ENCODE data around the gene PNKD.

Gene PNKD

GRCh38 chr2:218269900-218270720 lies at the start of gene PNKD, which contains the start of gene AAMP:
TSS of gene PNKD (plus strand) at chr2:218270519. CDS start at chr2:218270536, 17 bp downstream.
TSS of gene AAMP (minus strand) at chr2:218270137. CDS start at chr2:218270086, 51 bp downstream.
- DNase-seq (ENCODE audit: low spot score) = peak; percentile 100

GRCh38 chr2:218221000-218221399 lies 49.3 kb upstream of the PNKD start:
- no peak for DNase-seq (ENCODE audit: low spot score)

DNA sequence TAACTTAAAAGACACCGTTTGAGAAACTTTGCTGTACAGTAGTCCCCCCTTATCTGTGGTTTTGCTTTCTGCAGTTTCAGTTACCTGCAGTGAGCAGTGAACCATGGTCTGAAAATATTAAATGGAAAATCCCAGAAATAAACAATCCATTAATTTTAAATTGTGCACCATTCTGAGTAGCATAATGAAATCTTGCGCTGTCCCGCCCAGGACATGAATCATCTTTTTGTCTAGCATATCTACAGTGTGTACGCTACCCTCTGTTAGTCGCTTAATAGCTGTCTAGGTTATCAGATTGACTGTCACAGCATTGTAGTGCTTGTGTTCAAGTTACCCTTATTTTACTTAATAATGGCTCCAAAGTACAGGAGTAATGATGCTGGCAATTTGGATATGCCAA lies 47.3 kb upstream of the PNKD start:
- peak; percentile 20 for DNase-seq (ENCODE audit: low spot score)

- no peak for DNase-seq (ENCODE audit: low spot score)
Measured at GRCh38 chr2:218224186-218224585, 46.1 kb upstream of the PNKD start.

DNA sequence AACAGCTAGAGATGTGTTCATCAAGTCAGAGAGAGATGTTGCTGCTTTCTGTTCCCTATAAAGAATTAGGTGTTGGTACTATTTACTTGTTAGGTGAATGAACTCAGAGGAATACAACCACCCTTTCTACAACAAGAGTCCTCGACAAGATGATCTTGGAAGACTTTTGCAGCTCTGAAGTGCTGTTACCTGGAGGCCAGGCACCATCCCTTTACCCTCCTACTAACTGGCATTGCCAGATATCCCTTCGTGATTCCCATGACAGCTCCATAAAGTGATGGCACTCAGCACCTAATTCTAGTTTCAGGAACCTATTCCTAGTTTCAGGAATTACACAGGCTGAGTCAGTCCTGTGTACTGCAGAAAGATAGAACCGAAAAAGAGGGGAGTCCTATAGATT lies 43.4 kb upstream of the PNKD start:
- no peak for DNase-seq (ENCODE audit: low spot score)

GRCh38 chr2:218228366-218229090 lies 41.8 kb upstream of the PNKD start:
- DNase-seq (ENCODE audit: low spot score) = no peak

DNA sequence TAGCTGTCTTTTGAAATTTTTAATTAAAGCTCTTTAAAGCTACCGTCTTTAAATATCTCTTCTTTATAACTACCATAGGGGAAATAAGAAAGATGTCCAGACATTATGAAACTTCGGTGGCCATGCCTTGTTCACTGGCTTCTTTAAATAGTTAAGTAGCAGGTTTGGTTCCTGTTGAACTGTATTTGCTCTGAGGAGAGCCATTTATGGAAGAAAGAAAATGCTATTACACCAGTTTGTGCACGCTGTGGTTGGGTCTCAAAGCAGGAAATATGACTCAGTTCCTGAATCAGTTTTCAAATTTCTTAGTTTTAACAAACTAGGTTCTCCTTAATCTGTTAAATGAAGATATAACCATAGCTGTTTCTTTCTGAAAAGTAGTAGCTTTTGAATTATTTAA lies 41.1 kb upstream of the PNKD start:
- DNase-seq (ENCODE audit: low spot score) = peak; percentile 66

GRCh38 chr2:218229851-218230250 lies 40.5 kb upstream of the PNKD start:
- DNase-seq (ENCODE audit: low spot score) = no peak

DNA sequence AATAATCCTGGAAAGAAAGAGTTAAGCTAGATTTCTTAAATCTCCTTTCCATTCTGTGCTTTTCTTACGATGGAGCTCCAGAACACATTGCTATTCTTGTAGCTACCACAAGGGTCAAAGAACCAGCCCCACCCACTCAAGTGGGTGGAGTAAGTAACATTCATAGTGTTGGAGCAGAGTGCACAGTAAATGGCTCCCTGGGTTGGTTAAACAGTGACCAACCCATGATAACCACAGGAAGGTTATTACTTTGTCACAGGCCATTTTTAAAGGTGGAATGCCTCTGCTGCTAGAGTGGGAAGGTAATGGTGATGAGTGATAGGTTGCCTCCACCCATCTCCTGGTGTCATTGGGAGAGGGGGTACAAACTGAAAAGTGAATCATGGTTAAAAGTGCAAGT lies 39.4 kb upstream of the PNKD start:
- no peak for DNase-seq (ENCODE audit: low spot score)

DNA sequence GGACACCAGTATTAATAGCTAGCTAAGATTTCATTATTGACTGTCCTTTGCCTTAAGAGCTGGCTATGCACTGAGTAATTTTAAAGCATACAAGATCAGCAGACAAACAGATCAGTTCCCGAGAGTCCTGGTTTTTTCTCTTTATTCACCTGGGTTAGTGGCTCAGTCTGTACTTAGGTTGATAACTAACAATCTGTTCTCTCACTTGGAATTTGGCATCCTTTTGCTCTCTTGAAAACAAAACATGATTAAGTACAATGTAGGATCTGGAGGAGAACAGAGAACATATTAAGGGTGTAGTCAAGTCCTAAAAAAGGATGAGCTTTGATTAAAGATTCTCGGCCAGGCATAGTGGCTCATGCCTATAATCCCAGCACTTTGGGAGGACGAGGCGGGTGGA lies 36.8 kb upstream of the PNKD start:
- DNase-seq (ENCODE audit: low spot score) = no peak

DNA sequence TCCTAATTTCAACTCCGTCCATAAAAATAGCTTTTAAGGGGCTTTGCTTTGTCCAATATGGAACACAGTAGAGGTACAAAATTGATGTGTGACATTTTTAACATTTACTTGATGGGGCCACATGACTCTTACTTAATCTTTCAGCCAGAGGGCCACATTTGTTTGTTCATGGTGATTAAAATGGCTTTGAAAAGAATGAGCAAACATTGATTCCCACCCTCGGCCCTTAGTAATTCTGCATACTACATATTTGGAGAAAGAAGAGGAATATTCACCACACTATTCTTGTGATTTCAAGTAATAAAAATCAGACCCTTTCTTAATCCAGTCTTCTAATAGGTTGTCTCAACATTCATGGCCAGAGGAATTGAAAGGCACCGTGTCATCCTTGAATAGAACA lies 35.8 kb upstream of the PNKD start:
- no peak for DNase-seq (ENCODE audit: low spot score)

DNA sequence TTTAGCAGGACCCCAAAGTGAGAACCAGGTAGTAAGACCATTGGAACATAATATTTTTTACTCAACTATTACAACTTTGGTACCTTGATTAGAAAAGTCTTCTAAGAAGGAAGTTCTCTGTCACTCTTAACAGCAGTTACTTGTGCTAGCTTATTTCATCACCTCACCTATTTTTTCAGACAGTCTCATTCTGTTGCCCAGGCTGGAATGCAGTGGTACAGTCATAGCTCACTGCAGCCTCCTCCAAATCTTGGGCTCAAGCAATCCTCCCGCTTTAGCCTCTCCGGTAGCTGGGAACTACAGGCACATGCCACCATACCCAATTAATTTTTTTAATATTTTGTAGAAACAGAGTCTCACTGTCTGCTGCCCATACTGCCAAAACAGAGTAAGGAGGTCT lies 35.3 kb upstream of the PNKD start:
- no peak for DNase-seq (ENCODE audit: low spot score)

DNA sequence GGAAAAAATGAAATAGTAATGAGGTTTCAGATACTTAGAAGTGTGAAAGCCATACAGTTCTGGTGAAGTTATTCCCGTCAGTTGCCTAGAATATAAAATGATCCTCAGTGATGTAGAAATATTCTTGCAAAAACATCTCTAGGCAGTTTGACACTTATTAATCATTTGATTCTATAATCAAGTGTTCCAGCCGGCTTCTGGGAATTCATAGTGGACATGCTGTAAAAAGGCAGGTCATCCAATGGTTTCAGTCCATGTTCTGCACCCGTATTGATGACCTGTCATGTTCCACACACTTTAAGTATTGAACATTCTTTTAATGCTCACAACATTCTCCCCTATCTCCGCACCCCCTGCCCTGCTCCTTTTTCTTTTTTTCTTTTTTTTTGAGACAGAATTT lies 33.5 kb upstream of the PNKD start:
- DNase-seq (ENCODE audit: low spot score) = no peak

- no peak for DNase-seq (ENCODE audit: low spot score)
Measured at GRCh38 chr2:218238887-218239286, 31.4 kb upstream of the PNKD start.

DNA sequence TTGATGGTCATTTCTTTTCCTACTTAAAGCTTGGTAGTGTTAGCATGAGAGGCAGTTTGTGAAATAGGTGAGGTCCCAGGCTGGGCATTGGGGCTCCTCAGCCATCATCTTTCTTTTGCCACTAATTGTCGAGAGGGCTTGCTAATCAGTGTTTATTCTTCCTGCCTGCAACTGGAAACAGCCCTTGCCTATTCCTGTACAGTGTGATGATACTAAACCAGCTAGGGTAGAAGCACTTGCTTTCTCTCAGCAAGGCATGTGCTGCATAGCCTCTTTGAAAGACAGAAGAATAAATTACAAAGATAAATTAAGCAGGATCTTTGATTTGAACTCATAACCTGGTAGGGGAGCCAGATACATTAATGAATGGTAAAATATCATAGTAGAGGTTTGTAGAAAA lies 26.1 kb upstream of the PNKD start:
- DNase-seq (ENCODE audit: low spot score) = no peak

GRCh38 chr2:218244665-218245064 lies 25.7 kb upstream of the PNKD start:
- DNase-seq (ENCODE audit: low spot score) = no peak

GRCh38 chr2:218245214-218245613 lies 25.1 kb upstream of the PNKD start:
- no peak for DNase-seq (ENCODE audit: low spot score)

DNA sequence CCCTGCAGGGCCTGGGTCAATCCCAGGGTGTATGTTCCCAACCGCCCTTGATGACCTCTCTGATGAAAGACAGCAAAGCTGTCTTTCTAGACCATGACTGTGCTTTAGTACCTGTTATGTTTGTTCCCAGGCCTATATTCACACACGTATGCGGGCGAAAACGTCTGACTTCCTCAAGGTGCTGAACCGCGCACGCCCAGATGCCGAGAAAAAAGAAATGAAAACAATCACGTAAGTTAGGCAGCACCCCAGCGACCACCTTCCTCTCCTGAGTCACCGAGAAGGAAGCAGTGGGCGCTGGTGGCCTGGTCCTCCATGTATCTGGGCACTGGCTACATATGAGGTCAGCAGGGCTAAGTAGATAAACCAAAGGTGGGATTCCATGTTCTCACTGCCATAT lies 20.6 kb upstream of the PNKD start:
- no peak for DNase-seq (ENCODE audit: low spot score)

DNA sequence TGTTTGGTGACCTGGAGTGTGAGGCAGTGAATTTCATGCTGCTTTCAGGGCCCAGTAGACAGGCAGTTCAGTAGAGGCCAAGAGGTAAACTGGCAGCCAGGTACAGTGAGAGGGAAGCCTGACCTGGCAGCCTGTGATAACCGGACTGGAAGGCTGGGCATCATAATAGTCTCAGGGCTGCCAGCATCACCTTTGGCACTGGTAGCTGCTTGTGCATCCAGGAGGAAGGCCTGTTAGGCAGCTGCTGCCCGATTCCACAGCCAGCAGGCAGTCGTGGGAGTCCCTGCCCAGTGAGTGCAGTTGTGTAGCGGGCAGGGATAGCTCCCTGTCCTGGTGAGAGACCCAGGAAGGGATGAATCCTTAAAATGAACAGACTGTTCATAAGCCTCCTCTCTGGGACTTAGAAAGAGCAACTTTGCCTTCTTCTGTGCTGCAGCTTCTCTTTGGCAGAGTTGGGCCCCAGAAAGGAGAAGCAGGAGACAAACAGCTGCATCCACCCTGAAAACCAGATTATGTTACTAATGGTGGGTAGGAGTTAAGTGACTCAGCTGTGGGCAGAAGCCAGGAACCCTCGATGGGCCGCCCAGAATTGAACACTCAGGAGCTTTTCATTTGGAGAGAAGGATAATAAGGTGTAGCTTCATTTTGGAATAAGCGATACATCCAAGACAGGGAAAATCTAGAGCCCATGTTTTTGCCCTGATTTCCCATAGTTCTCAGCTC lies 17.6 kb upstream of the PNKD start:
- DNase-seq (ENCODE audit: low spot score) = no peak

DNA sequence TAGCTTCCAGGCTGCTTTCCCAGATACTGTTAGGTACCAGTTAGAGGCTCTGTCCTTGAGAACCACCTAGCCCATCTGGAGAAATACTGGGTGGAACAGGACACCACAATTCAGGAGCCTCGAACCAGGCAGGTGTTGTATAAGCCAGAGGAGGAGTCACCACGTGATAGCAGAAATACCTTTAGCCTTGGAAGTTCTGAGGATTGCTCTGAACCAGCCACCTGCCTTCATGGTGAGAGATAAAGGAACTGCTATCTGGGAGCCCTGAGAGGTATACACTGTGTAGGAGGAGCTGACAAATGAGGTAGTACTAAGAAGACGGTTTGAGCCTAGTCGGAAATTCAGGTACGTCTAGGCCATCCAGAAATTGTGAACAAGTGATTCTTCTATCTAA lies 17.1 kb upstream of the PNKD start:
- DNase-seq (ENCODE audit: low spot score) = no peak

DNA sequence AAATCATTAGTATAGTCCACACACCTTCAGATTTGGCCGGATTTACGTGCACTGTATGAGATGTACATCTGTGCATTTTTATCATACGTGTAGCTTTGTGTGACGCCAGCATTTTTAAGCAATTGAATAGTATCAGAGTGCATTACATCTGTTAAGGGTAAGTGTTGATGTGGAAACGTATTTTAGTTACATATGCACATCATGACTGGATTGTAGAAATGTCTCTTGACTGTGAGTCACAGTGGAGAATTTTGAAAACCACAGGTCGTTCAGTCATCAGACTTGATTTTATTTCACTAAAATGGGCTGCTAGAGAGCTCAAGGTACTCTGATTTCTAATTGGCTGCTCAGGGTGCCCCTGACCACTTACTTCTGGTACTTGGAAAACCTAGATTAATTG lies 14.9 kb upstream of the PNKD start:
- no peak for DNase-seq (ENCODE audit: low spot score)

DNA sequence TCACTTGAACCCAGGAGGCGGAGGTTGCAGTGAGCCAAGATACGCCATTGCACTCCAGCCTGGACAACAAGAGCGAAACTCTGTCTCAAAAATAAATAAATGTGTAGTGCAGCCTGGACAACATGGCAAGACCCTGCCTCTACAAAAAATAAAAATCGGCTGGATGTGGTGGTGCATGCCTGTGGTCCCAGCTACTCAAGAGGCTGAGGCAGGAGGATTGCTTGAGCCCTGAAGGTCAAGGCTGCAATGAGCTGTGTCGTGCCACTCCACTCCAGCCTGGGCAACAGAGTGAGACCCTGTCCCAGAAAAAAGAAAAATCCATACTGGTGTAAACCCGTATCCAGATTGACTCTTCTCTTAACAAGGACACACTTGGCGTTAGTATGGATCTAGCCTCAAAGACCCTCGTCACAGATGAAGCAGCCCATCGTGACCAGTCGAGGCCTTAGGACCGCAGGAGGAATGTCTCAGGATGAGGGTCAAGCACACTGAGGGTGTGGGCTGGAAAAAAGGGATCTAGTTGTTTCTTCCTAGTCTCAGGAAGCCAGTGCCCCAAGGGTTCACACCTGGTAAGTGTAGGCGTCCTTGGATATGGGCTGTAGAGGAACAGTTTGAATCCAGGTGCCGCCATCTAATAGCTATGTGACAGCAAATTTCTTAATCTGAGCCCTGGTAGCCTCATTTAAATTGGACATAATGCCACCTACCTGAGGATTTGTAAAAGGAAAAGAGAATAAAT lies 13.5 kb upstream of the PNKD start:
- no peak for DNase-seq (ENCODE audit: low spot score)

Measured in CD4-positive, alpha-beta T cell treated with Interleukin-6 at 100 ng/mL for 8 hours (primary cell).